Neural cell (in vitro differentiated cells): Measurements from ENCODE around the gene DCHS1.

Experiments
- POLR2AphosphoS5 ChIP-seq: IDR thresholded peaks from 2 replicates; pipeline ENCODE4 v1.6.1; 2012
- TAF1 ChIP-seq: IDR thresholded peaks from 2 replicates; pipeline ENCODE4 v1.6.1; 2012; ENCODE audit warnings: low read depth
- TF ChIP-seq, protein P1 (sequence below): fragments of 450-650 bp; IDR thresholded peaks from 2 replicates; pipeline ENCODE4 v1.5.1; 2014; ENCODE audit warnings: antibody characterized with exemption, mild to moderate bottlenecking, moderate library complexity; ENCODE audit not compliant: poor library complexity, severe bottlenecking

DNA sequence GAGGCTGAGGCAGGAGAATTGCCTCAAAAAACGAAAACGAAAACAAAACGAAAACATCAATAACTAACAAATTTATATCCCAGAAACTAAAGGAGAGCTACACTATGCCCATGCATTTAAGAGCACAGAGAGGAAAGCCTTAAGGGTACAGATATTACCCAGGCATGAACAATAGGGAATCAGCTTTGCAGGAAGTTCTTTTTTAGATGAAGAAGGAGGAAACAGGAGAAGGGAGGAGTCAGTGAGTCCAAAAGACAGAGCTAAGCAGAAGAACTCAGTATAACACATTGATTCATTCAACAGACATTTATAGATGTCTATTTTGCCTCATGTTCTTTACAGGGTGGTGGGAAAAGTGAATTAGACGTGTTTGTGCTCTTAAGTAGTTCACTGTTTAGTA, 19.3 kb upstream of the DCHS1 start:
- TF ChIP-seq, protein P1, sequence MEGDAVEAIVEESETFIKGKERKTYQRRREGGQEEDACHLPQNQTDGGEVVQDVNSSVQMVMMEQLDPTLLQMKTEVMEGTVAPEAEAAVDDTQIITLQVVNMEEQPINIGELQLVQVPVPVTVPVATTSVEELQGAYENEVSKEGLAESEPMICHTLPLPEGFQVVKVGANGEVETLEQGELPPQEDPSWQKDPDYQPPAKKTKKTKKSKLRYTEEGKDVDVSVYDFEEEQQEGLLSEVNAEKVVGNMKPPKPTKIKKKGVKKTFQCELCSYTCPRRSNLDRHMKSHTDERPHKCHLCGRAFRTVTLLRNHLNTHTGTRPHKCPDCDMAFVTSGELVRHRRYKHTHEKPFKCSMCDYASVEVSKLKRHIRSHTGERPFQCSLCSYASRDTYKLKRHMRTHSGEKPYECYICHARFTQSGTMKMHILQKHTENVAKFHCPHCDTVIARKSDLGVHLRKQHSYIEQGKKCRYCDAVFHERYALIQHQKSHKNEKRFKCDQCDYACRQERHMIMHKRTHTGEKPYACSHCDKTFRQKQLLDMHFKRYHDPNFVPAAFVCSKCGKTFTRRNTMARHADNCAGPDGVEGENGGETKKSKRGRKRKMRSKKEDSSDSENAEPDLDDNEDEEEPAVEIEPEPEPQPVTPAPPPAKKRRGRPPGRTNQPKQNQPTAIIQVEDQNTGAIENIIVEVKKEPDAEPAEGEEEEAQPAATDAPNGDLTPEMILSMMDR: no peak
- TF ChIP-seq TAF1: no peak
- no peak for TF ChIP-seq POLR2AphosphoS5
